ENCODE results near the gene OR52B6. TPM values are rescaled to one million over a fixed set of nuclear protein-coding genes. Genes with fewer than 3 reads are reported as not detected.
"Not testable (repeated sequence)": the region's sequence is repeated elsewhere in the genome, so short reads cannot be mapped to it uniquely, and the experiment has no call there.

The OR52B6 gene
- under 0.01 TPM for total RNA-seq

GRCh38 chr11:5580577-5580976 is at the start of gene OR52B6:
OR52B6 (plus strand) TSS chr11:5580877; CDS start chr11:5580877, 0 bp downstream.
- no peak for DNase-seq (ENCODE audit: low read depth in 2 of 3, low spot score in 2 of 3)

- no peak for DNase-seq (ENCODE audit: low read depth in 2 of 3, low spot score in 2 of 3)
Measured at GRCh38 chr11:5531053-5531831, 49.4 kb upstream of the OR52B6 start.

- no peak for DNase-seq (ENCODE audit: low read depth in 2 of 3, low spot score in 2 of 3)
Measured at GRCh38 chr11:5534046-5534445, 46.6 kb upstream of the OR52B6 start.

GRCh38 chr11:5536482-5536881 is 44.2 kb upstream of the OR52B6 start:
- DNase-seq (ENCODE audit: low read depth in 2 of 3, low spot score in 2 of 3): no peak

GRCh38 chr11:5541427-5541826 is 39.2 kb upstream of the OR52B6 start:
- DNase-seq (ENCODE audit: low read depth in 2 of 3, low spot score in 2 of 3): no peak

GRCh38 chr11:5546457-5546856 is 34.2 kb upstream of the OR52B6 start:
- DNase-seq (ENCODE audit: low read depth in 2 of 3, low spot score in 2 of 3): no peak

- no peak for DNase-seq (ENCODE audit: low read depth in 2 of 3, low spot score in 2 of 3)
Measured at GRCh38 chr11:5547982-5548381, 32.7 kb upstream of the OR52B6 start.

GRCh38 chr11:5548440-5548839 is 32.2 kb upstream of the OR52B6 start, which contains the start of gene OR52H1:
OR52H1 (minus strand) TSS chr11:5548540; CDS start chr11:5545505, 3,035 bp downstream.
- DNase-seq (ENCODE audit: low read depth in 2 of 3, low spot score in 2 of 3): no peak

GRCh38 chr11:5550440-5551095 is 30.1 kb upstream of the OR52B6 start:
- DNase-seq (ENCODE audit: low read depth in 2 of 3, low spot score in 2 of 3): no peak

GRCh38 chr11:5553343-5553742 is 27.3 kb upstream of the OR52B6 start:
- DNase-seq (ENCODE audit: low read depth in 2 of 3, low spot score in 2 of 3): no peak

GRCh38 chr11:5556596-5557188 is 24.0 kb upstream of the OR52B6 start:
- DNase-seq (ENCODE audit: low read depth in 2 of 3, low spot score in 2 of 3): no peak

- no peak for DNase-seq (ENCODE audit: low read depth in 2 of 3, low spot score in 2 of 3)
Measured at GRCh38 chr11:5557751-5558150, 22.9 kb upstream of the OR52B6 start.

GRCh38 chr11:5564259-5565019 is 16.2 kb upstream of the OR52B6 start:
- no peak for DNase-seq (ENCODE audit: low read depth in 2 of 3, low spot score in 2 of 3)

GRCh38 chr11:5574654-5575053 is 6.0 kb upstream of the OR52B6 start:
- DNase-seq (ENCODE audit: low read depth in 2 of 3, low spot score in 2 of 3): no peak

- no peak for DNase-seq (ENCODE audit: low read depth in 2 of 3, low spot score in 2 of 3)
Measured at GRCh38 chr11:5575152-5575551, 5.5 kb upstream of the OR52B6 start.

- no peak for DNase-seq (ENCODE audit: low read depth in 2 of 3, low spot score in 2 of 3)
Measured at GRCh38 chr11:5577101-5577500, 3.6 kb upstream of the OR52B6 start.

- DNase-seq (ENCODE audit: low read depth in 2 of 3, low spot score in 2 of 3): no peak
Measured at GRCh38 chr11:5581014-5581413, 337 bp downstream of the OR52B6 start.

- not testable (repeated sequence) for DNase-seq (ENCODE audit: low read depth in 2 of 3, low spot score in 2 of 3)
Measured at GRCh38 chr11:5584458-5584857, 3.8 kb downstream of the OR52B6 start.

- not testable (repeated sequence) for DNase-seq (ENCODE audit: low read depth in 2 of 3, low spot score in 2 of 3)
Measured at GRCh38 chr11:5589906-5590305, 9.2 kb downstream of the OR52B6 start.

GRCh38 chr11:5591613-5592012 is 10.9 kb downstream of the OR52B6 start:
- no peak for DNase-seq (ENCODE audit: low read depth in 2 of 3, low spot score in 2 of 3)

GRCh38 chr11:5592615-5593014 is 11.9 kb downstream of the OR52B6 start:
- no peak for DNase-seq (ENCODE audit: low read depth in 2 of 3, low spot score in 2 of 3)

Measured in hematopoietic multipotent progenitor cell (in vitro differentiated cells).